GM12875 (cell line): ENCODE measurements around the gene MSLN.

Source experiments
- H3K4me3 ChIP-seq: one replicate; pipeline ENCODE4 v1.5.1; 2011; ENCODE audit warnings: low read depth, low read length, control low read depth
- CTCF ChIP-seq: IDR thresholded peaks from 2 replicates; pipeline ENCODE4 v1.5.1; 2011; ENCODE audit warnings: low read depth, mild to moderate bottlenecking, control low read depth, inconsistent platforms, low read length, moderate library complexity, borderline replicate concordance; ENCODE audit not compliant: insufficient read depth

MSLN gene

GRCh38 chr16:719815-720446 is 40.6 kb upstream of the MSLN start:
- TF ChIP-seq CTCF, result 0 out of 2 replicates have a peak, but pooled peaks have one; percentile 0
- peak overlapping the region; percentile 92 for H3K4me3 ChIP-seq

- TF ChIP-seq CTCF, result peak; percentile 38; the same call in 1 of the 2 replicates
These were observed 40.0 kb upstream of the MSLN start for GRCh38 chr16:720447-720989.

GRCh38 chr16:720990-721764 is 39.4 kb upstream of the MSLN start, which contains the start of gene ANTKMT:
ANTKMT (plus strand) TSS chr16:721146; CDS start chr16:721275, 129 bp downstream.
- peak within 1 kb of the TSS; percentile 92 for H3K4me3 ChIP-seq
- 0 out of 2 replicates have a peak, but pooled peaks have one; percentile 2 for TF ChIP-seq CTCF

More at GRCh38 chr16:720447-720989, 40.0 kb upstream of the MSLN start:
- peak overlapping the region; percentile 92 for H3K4me3 ChIP-seq

- TF ChIP-seq CTCF, result no peak
- peak overlapping the region; percentile 92 for H3K4me3 ChIP-seq
These were observed 38.6 kb upstream of the MSLN start for GRCh38 chr16:721765-722540.

- TF ChIP-seq CTCF, result no peak
- no peak overlapping the region for H3K4me3 ChIP-seq
These were observed 37.5 kb upstream of the MSLN start for GRCh38 chr16:722835-723633.

- no peak overlapping the region for H3K4me3 ChIP-seq
- TF ChIP-seq CTCF, result no peak
These were observed 36.8 kb upstream of the MSLN start for GRCh38 chr16:723695-724094.
